NCI-H2107 treated with DMSO at 0.1 percent for 48 hours (cell line): ENCODE data around the gene COPS9.

ENCODE experiments used
- DNase-seq: peaks from one replicate; lab custom pipeline; 2025; ENCODE audit not compliant: unreplicated experiment; lab: John Stamatoyannopoulos, UW

COPS9 gene

DNA sequence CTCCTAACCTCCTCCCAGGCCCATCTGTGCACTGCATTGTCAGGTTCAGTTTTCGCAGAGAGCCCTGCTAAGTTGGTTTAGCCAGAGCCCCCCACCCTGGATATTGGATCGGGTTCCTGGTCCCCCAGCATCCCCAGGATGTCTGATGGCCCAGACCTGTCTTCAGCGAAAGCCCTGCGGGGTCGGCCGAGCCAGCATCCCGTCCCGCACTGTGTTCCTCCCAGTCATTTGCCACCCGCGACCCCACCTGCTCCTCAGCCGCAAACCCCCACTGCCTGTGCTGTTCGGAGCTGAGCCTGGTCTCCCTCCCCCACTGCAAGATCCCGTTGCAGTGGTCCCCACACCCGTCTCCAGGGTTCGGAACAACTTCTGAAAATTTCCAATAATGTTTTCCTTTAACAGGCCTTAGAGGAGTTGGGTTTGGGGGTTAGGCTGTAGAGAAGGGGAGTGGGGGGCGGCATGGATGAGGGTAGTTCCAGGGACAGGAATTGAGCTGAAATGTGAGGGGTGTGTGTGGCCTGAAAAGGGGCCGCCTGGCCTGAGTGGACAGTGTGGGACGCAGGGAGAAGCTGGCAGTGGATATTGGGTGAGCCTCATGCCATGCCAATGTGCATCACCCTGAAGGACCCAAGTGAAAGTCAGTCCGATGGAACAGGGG lies 1.6 kb upstream of the COPS9 start:
- DNase-seq, result no peak

DNA sequence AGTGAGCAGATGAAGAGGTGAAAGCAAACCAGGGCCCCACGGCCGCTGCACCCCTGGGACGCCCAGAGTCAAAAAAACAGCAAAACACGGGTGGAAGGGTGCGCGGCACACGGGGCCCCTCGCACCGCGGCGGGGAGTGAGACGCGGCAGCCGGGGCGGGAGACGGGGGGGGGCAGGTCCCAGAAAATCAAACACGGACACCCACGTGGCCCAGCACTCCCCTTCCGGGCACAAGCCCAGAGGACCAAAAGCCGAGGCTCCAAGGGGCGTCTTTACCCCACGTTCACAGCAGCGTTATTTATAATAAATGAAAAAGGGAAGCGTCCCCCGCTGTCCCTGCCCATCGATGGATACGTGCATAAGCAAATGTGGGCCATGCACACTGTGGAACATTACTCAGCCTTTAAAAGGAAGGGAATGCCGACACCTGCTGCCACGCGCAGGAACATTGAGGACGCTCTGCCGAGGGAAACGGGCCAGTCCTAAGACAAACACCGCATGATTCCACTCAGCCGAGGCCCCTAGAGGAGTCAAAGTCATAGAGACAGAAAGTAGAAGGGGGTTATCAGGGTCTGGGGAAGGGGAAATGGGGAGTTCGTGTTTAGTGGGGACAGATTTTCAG lies 677 bp upstream of the COPS9 start:
- no peak for DNase-seq

DNA sequence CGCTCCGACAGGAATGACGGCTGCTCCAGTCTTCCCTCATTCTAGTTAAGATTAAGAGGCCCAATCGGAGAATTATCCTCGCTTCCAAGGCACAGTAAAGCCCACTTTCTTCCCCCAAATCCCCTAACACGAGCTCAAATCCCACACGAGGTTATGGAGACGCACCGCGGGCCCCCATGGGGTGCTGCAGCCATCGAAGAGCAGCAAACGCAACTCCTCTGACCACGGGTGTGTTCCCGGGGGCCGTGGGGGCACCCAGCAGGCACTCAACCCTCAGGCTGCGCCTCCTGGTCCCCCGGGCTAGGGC lies 446 bp downstream of the COPS9 start:
- DNase-seq, result no peak

DNA sequence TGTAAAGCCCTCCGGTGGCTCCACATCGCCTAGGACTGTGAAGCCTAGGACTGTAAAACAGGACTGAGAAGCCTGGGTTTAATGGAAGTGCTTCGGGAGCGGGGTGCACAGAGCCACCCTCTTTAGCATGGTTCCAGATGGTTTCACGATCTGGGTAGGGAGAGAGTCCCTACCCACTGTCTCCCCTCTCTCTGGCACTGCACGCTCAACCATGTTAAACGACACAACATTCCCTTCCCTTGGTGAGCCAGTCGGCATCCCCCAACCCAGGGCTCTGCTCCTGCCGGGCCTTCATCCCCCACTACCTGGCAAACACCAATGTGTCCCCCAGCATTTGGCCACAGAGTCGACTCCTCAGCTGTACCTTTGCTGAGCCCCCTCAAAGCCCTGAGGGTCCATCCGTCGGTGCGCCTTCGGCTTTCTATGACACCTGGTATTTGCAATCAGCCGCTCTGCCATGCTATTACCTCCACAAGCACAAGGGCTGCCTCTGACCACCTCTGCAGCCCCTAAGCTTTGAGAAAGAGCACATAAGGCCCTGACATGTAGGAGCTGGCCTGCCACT lies 1.1 kb downstream of the COPS9 start:
- DNase-seq, result no peak

DNA sequence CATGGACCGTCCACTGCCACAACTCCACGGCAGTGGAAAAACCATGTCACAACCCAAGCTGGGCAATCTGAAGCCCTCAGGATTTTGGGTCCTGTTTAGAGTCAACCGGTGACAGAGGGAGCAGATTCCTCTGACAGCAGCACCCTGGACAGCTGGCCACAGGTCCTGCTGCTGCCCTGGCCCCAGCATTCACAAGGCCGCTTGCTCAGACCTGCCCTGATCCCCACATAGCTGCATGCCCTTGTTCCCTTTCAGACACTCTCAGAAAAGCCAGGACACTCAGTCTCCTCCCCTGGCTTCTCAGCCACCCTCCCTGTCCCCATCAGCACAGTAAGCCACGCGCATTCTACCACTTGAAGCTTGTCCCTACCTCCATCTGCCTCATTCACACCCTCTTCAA lies 1.6 kb downstream of the COPS9 start:
- DNase-seq, result no peak

DNA sequence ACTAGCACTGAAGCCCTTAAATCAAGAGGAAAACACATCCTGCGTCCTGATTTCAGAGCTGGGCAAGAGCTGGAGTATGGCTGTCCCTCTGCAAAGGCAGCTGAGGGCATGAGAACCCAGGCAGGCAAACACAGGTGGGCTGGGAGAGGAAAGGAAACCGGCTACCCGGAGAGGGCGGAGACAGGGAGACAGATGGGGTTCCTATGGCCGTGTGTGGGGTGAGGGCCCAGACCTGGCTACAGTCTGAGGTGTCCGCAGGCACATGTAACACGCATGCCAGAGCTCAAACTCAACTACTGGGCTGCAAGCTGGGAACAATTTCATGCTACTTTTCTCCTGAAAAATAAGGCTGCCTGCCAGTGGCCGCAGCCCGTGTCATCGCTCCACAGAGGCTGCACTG lies 2.7 kb downstream of the COPS9 start:
- no peak for DNase-seq

DNA sequence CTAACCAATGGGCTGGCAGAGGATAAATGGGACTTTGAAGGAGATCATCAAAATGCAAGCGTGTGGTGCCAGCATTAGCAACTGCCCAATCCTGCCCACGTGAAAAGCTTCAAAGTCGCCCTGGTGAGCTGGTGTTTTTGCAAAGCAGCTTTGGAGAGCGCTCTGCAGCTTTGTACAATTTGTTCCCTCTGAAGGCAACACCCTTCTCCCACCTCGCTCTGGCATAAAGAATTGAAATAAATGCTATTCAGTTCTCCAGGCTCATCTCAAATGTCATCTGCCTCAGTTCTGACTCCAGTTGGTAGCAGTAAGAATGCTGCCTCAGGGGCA lies 3.5 kb downstream of the COPS9 start:
- no peak for DNase-seq

DNA sequence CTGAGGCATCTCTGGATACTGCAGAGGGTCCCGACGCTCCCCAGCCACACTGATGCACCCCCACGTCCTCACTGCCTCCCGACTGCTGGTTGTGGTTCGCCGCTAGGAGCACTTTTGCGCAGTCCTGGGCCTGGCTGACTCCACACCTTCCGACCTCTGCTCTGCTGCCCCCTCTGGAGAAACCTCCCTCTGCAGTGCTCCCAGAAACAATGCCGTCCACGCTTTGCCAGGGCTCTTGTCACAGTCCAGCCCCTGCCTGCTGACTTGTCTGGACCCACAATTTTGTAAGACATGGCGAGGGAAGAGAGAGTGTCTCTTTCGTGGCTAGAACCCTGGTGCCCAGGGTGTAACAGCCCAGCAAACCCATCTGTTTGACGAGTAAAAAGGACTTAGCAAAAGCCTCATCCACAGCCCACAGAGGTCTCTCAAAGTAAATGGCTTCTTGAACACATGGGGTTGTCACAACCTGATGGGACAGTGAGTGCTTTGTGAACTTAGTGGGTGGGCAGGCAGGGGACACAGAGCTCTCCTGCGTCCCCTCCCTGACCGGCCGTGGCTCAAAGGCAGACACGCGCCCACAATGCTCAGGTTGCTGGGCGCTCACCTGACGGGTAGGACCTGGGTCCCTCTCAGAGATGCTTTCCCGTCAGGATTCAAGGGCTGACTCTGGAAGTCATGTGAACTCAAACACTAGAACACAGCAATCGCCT lies 4.0 kb downstream of the COPS9 start:
- no peak for DNase-seq

DNA sequence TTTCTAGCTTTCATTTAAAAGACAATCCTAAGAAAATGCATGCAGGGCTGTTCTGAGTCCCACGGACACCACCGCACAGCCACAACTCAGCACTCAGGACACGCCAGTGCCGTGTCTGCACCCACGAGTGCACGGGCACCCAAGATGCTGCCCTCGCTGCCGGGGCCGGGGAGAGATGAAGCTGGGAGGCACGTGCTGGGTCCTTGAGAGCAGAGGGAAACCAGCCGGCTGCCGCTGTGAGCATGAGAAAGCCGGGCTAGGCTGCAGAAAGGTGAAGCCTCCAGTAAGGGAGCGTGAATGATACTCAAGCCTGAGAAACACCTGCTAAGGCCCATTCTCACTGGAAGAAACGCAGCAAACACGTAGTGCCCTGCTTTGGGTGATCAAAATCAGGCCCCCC lies 4.8 kb downstream of the COPS9 start:
- DNase-seq, result no peak

DNA sequence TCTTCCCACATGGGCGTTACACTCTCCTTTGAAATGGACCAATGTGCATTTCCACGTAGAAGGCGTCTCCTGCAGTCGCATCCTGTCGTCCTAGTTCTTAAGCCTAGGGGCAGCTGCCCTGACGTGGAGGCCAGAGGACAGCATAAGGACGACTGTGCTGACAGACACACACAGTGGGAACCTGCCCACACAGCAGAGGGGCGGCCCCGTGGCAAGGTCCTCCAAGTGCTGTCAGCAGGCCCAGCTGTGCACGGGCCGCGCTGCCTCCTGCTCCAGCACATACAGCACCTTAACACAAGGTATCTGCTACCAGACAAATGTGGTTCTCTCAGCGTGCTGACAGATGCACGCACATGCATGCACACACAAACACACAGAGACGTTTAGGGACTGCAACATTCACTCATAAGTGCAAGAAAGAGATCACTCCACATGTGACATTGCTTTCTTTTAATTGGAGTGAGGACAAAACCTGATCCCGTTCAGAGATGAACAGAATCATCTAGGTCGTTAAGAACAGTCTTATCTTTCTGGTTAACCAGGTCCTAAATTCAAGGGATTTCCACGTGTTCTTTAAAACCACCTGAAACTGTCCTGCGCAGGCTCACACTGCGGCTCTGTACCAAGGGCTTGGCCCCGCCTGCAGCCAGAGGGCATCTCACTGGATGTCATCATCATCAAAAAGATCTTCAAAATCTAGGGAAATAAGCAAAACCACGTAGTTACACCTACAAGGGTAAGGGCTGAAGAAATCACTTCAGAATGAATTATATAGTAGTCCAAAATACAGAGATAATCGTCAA lies 5.5 kb downstream of the COPS9 start:
- DNase-seq, result no peak

DNA sequence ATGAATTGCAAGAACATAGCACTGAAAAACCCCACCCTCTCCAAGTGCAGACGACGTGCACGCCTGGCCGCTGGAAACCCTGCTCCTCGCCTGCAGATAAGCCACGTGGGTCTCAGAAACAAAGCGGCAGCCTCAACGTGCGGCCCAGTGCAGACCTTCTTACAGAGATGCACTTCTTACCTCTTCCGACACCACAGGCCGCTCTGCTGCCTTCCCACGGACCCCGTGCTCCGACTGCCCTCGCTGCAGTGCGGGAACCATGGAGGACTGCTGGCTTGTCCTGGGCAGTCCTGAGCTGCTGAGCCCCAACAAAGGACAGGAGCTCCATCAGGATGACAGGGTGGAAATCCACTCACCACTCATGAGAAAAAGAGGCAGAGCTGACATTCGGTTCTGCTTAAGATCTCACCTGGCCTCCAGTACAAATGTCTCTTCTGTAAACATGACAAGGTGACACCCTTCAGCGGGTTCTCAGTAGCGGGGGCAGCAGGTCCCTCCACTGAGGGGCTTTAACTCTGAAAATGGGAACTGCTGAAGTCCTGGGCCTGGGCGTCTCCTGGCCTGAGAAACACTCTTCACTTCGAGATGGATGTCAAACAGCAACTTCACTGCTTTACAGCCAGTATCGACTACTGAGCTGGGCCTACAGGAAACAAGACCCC lies 6.2 kb downstream of the COPS9 start:
- DNase-seq, result no peak

DNA sequence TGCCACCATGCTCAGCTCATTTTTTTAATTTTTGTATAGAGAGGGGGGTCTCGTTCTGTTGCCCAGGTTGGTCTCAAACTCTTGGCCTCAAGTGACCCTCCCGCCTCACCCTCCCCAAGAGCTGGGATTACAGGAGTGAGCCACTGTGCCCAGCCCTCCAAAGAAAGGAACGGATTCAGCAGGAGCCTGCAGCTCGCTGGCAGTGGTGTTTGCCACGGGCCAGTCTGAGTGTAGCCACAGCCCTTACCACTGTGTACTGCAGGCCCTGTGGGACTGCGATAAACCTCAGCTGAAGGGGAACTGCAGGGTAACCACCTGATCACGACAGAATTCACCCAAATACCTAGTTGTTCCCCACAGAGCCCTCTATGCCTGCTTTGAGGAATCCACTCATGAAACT lies 6.8 kb downstream of the COPS9 start:
- no peak for DNase-seq

DNA sequence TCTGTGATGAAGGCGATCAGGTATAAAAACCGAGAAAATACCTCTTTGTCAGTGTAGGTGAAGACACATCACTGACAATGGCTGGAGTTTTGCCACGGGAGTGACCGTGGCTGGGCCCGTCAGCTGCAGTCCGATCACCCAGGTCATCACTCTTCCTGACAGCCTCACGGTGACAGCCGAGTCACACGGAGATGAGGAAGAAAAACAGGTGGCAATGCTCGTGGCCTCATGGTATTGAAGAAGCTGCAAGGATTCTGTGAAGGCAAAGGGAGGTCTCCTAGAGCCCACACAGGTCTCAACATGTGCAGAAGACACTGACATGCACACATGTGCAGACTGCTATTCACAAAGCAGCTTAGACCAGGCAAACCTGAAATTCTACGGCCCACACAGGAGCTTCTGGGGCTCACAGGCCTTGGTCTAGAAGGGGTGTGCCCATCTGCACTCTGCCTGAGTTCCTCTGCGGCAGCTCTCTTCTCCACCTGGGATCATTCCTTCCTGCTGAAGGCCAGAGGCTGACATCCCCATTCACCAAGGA lies 7.4 kb downstream of the COPS9 start:
- DNase-seq, result no peak

DNA sequence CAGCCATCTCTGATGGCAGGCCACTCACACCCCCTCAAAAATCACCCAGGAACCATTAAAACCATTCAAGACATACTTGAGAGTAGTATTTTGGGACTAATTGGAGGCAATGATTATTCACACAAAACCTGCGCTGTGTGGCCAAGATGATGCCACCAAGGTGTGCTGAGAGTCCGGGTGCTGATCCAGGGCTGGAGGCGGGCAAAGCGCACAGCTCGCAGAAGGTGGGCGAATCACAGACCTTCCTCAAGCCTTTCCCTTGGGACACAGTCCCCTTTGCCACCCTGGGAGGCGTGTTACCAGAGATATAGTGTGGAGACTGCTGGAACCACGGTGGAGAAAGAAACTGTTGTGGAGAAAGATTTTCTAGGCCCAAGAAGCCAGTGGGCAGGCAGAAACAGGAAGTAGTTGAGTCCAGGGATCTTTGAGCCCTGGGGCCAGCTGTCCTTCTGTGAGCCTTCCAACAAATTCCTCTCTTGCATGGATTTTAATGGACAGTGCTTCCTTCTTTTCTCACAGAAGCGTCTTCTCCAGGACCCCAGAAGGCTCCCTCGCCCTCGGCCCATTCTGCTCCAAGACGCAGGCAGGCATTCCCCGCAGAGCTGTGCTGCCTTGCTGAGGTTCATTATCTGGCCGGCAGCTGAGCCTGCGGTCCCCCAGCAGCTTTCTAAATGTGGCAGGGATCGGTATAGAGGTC lies 8.0 kb downstream of the COPS9 start:
- no peak for DNase-seq

DNA sequence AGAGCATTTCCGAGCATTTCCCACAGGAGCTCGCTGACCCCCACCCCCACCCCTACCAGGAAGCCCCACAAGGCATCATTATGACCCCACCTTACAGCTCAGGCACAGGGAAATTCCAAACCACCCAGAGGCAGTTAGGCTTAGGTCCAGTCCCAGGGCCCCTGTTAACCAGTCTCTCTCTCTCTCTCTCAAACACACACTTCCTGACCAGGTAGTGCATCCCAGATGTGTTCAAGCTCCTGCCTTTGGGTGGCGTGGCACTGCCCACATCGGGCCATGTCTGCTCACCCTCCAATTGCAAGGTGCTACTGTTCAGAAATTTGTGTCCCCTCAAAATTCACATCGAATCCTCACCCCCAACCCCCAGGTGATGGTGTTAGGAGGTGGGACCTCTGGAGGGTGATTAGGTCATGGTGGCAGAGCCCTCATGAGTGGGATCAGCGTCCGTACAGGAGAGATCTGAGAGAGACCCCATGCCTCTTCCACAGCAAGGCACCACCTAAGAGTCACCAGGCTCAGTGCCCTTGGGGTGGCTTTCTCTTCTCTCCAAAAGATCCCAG lies 8.8 kb downstream of the COPS9 start:
- no peak for DNase-seq

DNA sequence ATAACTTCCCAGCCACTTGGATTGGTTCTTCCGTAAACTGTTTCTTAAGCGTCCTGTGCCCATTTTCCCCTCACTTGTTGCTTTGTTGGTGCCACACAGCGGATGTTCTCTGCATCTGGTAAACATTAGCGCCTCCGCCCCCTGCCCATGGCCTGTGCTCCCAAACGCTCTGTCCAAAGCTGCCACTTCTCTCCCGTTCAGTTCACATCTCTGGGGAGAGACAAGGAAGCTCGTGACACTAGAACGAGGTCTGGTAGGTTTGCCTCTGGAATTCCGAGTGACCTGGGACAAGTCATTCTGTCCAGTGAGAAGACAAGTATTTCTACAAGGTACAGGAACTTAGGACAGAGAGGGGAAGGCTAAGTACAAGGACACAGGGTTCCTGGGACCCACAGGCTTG lies 9.4 kb downstream of the COPS9 start:
- no peak for DNase-seq

DNA sequence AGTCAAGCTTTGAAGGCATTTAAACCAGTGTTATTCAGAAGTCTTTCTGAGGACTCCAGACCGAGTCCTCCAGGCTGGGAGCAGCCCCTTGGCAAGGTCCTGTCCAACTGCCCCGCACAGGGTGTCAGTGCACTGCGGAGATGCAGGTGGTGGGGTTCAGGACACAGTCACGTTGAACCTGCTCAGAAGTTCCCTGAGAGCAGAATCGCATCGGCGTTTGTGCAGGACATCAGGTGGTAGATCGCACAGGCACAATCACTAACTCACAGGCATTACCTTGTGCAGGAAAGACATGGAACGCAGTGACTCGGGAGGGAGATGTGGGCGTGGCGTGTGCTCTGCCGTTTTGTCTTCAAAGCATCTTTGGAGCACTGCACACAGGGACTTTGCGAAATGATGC lies 10.4 kb downstream of the COPS9 start:
- no peak for DNase-seq

DNA sequence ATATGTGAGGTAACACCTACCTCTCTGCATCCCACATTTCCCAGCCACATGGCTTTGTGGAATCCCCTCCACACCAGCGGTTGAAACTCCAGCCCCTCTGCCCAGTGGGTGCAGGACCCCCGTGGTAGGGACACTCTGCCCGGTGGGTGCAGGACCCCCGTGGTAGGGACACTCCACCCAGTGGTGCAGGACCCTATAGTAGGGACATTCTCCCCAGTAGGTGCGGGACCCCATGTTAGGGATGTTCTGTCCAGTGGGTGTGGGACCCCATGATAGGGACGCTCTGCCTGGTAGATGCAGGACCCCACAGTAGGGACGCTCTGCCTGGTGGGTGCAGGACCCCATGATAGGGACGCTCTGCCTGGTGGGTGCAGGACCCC lies 11.5 kb downstream of the COPS9 start:
- no peak for DNase-seq

DNA sequence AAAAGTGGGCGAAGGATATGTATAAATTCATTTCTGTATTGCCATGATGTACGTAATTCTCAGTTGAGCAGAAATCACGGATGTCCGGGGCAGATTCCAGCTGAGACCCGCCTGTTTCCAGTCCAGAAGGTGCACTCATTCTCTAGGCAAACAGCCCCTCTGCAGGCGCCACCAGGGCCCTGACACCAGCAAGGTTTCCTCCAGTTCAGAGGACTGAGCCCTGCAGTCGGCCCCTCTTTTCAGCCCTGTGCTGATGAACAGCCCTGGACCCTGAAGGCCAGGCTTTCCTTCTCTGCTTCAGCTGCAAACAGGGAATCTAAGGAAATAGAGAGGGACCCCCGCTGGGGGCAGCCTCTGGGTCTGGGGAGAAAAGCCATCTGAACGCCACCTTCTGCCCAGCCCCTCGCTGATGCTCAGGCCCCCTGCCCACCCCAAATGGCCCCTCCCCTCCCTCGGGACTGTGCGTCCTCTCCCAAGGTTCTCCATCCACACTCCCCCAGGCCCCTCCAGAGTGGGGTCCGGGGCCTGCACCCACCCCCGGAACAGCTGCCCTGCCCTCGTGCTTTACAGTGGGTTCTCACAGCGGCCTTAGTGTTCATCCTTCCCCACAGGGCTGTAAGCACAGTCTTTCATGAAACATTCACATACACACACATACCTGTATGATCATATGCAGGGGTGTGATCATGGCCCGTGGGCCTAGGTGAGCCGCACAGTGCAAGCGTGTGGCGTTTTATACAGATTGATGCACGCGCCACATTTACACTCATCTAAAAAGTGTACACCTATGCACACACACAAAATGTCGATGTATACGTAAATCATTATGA lies 12.1 kb downstream of the COPS9 start:
- DNase-seq, result no peak
